Nephron (organoid): Measurements from ENCODE around the gene PLXND1.
"Not testable (repeated sequence)": the region's sequence is repeated elsewhere in the genome, so short reads cannot be mapped to it uniquely, and the experiment has no call there.

Experiments used
- H3K27ac Mint-ChIP-seq, 3 experiments: 2 replicates each; pipeline ENCODE4 v1.8.0; 2020; ENCODE audit warnings: mixed read lengths in 3 of 3, mild to moderate bottlenecking in 2 of 3, moderate library complexity in 1 of 3
- H3K27me3 Mint-ChIP-seq: 2 replicates; pipeline ENCODE4 v1.8.0; 2021; ENCODE audit warnings: low read depth, mild to moderate bottlenecking, moderate library complexity, mixed read lengths
- H3K36me3 Mint-ChIP-seq: 2 replicates; pipeline ENCODE4 v1.8.0; 2020; ENCODE audit warnings: low read depth, mixed read lengths
- H3K4me1 Mint-ChIP-seq: 2 replicates; pipeline ENCODE4 v1.8.0; 2020; ENCODE audit warnings: mixed read lengths
- H3K4me3 Mint-ChIP-seq, 3 experiments: 2 replicates each; pipeline ENCODE4 v1.8.0; 2020; ENCODE audit warnings: mild to moderate bottlenecking in 3 of 3, mixed read lengths in 3 of 3, moderate library complexity in 2 of 3
- H3K9me3 Mint-ChIP-seq: 2 replicates; pipeline ENCODE4 v1.8.0; 2020; ENCODE audit warnings: mixed read lengths
- CTCF ChIP-seq, 3 experiments: fragments of 200-600 bp; sonication (generic); IDR thresholded peaks; one replicate each; pipeline ENCODE4 v1.5.0; 2021; ENCODE audit warnings: antibody characterized with exemption in 3 of 3; ENCODE audit not compliant: unreplicated experiment in 3 of 3

PLXND1 gene

GRCh38 chr3:129651435-129652202 lies 45.1 kb upstream of the PLXND1 start:
- H3K27me3 Mint-ChIP-seq = no peaks in the 10 kb centered on the region
- peak overlapping the region in 1 of 3 experiments; percentile 27 for H3K27ac Mint-ChIP-seq
- no peak for TF ChIP-seq CTCF (IDR thresholded peaks at IDR 0.05; ENCODE audit: unreplicated experiment in 3 of 3)
- H3K36me3 Mint-ChIP-seq = peaks cover 11% of the 10 kb centered on the region
- H3K9me3 Mint-ChIP-seq = no peaks in the 10 kb centered on the region
- peaks cover 35% of the 10 kb centered on the region for H3K4me1 Mint-ChIP-seq
- H3K4me3 Mint-ChIP-seq = no peak overlapping the region

GRCh38 chr3:129650256-129650872 lies 43.9 kb upstream of the PLXND1 start:
- H3K36me3 Mint-ChIP-seq = peaks cover 11% of the 10 kb centered on the region
- peaks cover 25% of the 10 kb centered on the region for H3K4me1 Mint-ChIP-seq

GRCh38 chr3:129648391-129648790 lies 41.9 kb upstream of the PLXND1 start:
- Mint-ChIP-seq H3K4me3 (no peak overlapping the region), H3K4me1 (peaks cover 25% of the 10 kb centered on the region), H3K27me3 (peaks cover 3% of the 10 kb centered on the region), H3K36me3 (no peaks in the 10 kb centered on the region), H3K9me3 (no peaks in the 10 kb centered on the region), H3K27ac (peak overlapping the region in 1 of 3 experiments; percentile 32)
- no peak for TF ChIP-seq CTCF (IDR thresholded peaks at IDR 0.05; ENCODE audit: unreplicated experiment in 3 of 3)

More at GRCh38 chr3:129650256-129650872, 43.9 kb upstream of the PLXND1 start:
- H3K27ac Mint-ChIP-seq = peak overlapping the region in 2 of 3 experiments; percentile 2 to 3
- H3K27me3 Mint-ChIP-seq = peaks cover under 1% of the 10 kb centered on the region
- H3K9me3 Mint-ChIP-seq = no peaks in the 10 kb centered on the region
- TF ChIP-seq CTCF (IDR thresholded peaks at IDR 0.05; ENCODE audit: unreplicated experiment in 3 of 3) = peak; percentile 64 to 70 (median 70)
- no peak overlapping the region for H3K4me3 Mint-ChIP-seq

- no peak for TF ChIP-seq CTCF (IDR thresholded peaks at IDR 0.05; ENCODE audit: unreplicated experiment in 3 of 3)
- no peak overlapping the region for H3K4me3 Mint-ChIP-seq
- H3K27ac Mint-ChIP-seq = no peak overlapping the region
- no peaks in the 10 kb centered on the region for H3K36me3 Mint-ChIP-seq
- H3K9me3 Mint-ChIP-seq = no peaks in the 10 kb centered on the region
- peaks cover 11% of the 10 kb centered on the region for H3K4me1 Mint-ChIP-seq
- H3K27me3 Mint-ChIP-seq = peaks cover 3% of the 10 kb centered on the region
Measured at GRCh38 chr3:129645286-129645685, 38.8 kb upstream of the PLXND1 start.

- H3K9me3 Mint-ChIP-seq = no peaks in the 10 kb centered on the region
- H3K4me1 Mint-ChIP-seq = peaks cover 8% of the 10 kb centered on the region
- H3K27ac Mint-ChIP-seq = no peak overlapping the region
- no peak for TF ChIP-seq CTCF (IDR thresholded peaks at IDR 0.05; ENCODE audit: unreplicated experiment in 3 of 3)
- H3K4me3 Mint-ChIP-seq = no peak overlapping the region
- H3K36me3 Mint-ChIP-seq = no peaks in the 10 kb centered on the region
- H3K27me3 Mint-ChIP-seq = peaks cover 3% of the 10 kb centered on the region
Measured at GRCh38 chr3:129644836-129645235, 38.4 kb upstream of the PLXND1 start.

- not testable (repeated sequence) for H3K36me3 Mint-ChIP-seq, H3K4me3 Mint-ChIP-seq, H3K27me3 Mint-ChIP-seq, H3K4me1 Mint-ChIP-seq, H3K9me3 Mint-ChIP-seq
- H3K27ac Mint-ChIP-seq = peak overlapping the region; percentile 10 to 91 (median 11)
Measured at GRCh38 chr3:129641567-129642260, 35.2 kb upstream of the PLXND1 start.

GRCh38 chr3:129640985-129641384 lies 34.5 kb upstream of the PLXND1 start:
- H3K27me3 Mint-ChIP-seq, H3K4me1 Mint-ChIP-seq, H3K4me3 Mint-ChIP-seq, H3K9me3 Mint-ChIP-seq, H3K36me3 Mint-ChIP-seq: not testable (repeated sequence)
- H3K27ac Mint-ChIP-seq = peak overlapping the region in 1 of 3 experiments; percentile 70
